Measurements from ENCODE around the gene CIDEC.

DNA sequence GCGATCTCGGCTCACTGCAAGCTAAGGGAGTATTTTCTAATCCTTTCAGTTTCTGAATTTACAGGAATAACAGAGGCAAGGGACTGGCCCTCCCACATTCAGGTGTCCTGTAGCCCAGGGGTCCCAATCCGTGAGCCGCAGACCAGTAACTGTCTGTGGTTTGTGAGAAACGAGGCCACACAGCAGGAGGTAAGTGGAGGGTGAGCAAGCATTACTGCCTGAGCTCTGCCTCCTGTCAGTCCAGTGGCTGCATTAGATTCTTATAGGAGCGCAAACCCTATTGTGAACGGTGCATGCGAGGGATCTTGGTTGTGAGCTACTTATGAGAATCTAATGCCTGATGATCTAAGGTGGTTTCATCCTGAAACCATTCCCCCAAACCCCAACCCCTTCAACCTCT, 31.8 kb upstream of the CIDEC start:
- TF ChIP-seq CTCF (IDR thresholded peaks at IDR 0.05) (no peak), POLR2A (IDR thresholded peaks at IDR 0.05) (no peak), POLR2AphosphoS5 (IDR thresholded peaks at IDR 0.05) (no peak)
